HG02870 (cell line): ENCODE data around the gene QSOX1.

ENCODE experiments used
- ATAC-seq: cut with Tn5 transposase; IDR thresholded peaks from one replicate; pipeline ENCODE4 v1.9.1; 2021; ENCODE audit warnings: mild to moderate bottlenecking, moderate library complexity; ENCODE audit not compliant: unreplicated experiment

The QSOX1 gene

DNA sequence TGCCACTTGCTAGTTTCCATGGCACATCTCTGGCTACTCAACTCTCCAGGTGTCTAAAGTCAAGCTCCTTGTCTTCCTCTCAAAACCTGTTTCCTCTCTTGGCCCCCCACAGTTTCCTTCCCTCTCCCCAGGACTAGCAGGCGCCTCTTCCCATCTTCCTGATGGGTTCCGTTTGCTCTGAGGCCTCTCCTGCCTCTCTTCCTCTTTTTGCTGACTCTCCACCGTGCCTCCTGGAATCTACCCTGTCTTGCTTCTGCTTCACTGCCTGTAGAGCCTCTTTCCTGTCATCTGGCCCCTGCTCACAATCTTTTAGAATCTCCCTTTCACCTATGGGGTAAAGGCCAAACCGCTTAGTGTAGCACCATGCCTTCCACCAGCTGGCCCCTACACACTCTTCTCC is 53.6 kb downstream of the QSOX1 start:
- ATAC-seq = no peak

DNA sequence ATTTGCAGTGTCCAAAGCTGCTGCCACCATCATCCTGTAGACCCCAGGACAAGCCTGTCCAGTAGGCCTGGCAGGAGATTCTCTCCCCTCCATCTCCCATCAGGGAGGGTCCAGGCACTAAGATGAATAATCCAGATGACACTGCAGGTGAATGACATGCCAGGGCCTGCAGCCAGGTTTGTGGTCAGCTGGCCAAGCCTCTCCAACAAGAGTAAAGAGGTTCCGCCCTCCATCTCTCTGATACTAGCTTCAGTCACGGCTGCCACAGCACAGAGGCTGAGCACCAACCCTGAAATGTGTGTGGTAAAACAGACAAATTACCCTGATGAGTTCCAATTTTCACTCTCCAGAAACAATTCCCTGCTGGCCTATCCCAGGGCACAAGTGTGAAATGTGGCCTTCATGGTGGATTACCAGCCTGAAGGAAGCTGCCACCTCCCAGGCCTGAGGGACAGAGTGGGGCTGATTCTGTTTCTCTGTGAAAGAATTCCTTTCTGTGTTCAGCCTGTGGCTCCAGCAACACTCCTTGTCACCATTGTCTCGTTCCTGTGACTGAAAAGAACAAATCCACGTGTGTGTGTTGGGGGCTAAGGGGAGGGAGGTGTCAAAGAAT is 55.4 kb downstream of the QSOX1 start:
- no peak for ATAC-seq

DNA sequence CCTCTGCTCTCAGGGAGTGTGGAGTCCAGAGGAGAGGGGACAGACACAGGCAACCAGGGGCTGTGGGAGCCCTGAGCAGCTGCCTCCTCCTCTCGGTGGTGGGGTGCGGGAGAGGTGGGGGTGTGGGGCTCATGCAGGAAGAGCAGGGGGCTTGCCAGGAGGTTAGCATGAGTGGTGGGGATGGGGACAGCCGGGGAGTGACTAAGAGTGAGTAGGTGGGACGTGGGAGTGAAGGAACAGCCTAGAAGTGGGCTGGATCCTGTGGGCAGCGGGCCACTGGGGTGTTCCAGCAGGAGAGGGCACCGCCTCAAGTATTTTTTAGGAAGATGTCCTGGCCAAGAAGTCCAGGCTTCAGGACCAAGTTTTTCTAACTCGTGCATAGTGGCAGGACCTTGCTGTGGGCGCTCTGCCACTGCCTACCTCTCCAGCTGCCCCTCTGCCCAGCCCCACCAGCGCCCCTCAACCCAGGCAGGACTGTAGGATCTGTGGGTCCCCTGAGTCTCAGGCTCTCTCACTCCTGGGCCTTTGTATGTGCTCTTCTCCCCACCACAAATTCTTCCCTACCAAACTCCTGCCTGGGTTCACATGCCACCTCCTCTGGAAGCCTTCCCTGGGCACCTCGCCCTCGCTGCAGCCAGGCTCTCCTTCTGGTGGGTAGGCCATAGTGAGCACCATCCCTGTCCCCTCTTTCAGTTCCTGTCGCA is 56.6 kb downstream of the QSOX1 start:
- no peak for ATAC-seq

DNA sequence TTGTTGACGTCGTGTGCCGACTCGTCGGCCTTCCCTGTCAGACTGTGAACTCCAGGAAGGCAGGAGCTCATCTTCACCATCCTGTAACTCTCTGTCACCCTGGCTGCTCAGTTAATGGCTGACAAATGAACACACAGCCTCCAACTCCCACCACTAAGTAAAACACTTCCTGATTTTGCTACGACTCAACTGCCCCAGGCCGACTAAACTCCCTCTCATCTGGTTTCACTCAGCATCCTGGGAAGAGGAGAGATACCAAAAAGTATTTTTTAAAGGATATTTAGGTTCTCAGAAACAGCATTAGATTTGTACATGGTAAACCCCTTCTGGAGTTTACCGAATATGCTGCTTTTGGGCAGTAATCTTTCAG is 57.2 kb downstream of the QSOX1 start:
- ATAC-seq = no peak

DNA sequence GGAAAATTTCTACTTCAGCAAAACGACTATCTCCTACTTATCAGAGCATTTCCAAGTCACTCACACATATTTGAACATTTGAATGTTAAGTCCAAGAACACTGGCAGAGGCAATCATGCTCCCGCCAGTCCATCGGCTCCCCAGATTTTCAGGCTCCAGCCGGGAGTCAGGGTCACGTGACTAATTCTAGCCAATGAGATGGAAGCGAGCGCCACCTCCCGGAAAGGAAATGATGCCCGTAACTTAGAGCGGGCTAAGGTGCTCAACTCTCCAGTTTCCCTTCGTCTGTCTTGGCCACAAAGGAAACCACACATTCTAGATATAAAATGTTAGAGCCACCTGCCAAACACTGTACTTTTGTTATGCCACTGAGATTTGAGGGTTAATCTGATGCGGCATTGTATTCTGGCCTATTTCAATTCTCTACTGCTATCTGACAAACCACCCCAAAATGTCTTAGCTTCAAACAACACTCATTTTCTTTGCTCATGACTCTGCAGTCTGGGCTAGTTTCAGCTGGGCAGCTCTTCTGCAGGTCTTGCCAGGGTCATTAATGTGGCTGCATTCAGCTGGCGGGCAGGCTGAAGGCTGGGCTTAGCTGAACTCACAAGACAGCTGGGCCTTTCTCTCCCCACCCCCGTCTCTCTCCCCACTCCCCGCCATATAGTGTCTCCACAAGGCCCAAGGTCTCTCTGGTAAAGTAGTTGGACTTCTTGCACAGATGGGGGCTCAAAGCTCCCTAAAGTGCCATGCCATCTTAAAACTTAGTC is 58.9 kb downstream of the QSOX1 start:
- no peak for ATAC-seq

DNA sequence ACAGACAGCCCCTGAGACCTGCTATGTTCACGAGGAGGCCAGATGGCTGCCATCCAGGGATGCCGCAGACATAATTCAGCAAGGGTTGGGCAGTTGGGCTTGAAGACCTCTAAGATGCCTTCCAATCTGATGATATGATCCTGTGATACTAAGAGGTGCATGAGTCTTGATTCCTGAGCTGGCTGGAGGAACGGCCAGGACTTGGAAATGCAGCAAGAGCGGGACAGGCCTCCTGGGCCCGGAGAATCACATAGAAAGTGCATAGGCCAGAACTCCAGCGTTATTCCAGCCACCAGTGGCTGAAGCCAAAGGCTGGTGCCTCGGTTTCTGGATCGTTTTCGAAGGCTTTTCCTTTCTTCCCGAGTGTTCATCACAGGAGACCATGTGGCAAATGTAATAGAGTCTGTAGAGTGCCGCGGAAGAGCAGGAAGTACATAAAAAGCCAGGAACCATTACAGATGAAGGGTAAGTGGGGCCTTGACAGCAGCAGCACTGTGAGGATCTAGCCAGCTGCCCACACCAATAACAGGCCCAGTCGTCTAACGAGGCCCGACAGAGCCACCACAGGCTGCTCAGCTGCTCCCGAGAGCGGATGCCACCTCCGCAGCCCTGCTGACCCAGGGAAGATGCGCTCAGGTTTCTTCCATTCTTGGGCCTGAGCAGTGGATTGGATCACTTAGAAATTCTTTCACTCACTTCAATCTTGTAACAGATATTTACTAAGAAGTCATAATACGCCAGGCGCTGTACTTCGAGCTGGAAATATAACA is 61.4 kb downstream of the QSOX1 start:
- no peak for ATAC-seq

DNA sequence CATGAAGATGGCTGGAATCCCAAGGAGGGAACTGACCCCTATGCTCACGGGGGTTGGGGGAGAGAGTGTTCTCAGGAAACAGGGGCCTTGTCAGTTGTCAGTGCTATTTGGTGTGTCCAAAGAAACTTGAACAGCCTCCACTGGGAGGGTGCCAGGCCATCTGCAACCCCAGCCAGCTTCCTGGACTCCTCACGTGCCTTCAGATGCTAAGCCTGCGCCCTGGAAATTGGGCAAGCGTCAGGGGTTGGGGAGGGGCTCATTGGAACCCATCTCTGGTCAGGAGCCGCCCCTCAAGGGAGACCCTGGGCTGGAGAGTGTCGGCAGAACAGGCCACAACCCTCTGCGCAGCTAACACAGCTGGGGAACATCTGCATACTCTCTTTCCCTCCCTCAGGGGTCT is 62.3 kb downstream of the QSOX1 start:
- no peak for ATAC-seq

DNA sequence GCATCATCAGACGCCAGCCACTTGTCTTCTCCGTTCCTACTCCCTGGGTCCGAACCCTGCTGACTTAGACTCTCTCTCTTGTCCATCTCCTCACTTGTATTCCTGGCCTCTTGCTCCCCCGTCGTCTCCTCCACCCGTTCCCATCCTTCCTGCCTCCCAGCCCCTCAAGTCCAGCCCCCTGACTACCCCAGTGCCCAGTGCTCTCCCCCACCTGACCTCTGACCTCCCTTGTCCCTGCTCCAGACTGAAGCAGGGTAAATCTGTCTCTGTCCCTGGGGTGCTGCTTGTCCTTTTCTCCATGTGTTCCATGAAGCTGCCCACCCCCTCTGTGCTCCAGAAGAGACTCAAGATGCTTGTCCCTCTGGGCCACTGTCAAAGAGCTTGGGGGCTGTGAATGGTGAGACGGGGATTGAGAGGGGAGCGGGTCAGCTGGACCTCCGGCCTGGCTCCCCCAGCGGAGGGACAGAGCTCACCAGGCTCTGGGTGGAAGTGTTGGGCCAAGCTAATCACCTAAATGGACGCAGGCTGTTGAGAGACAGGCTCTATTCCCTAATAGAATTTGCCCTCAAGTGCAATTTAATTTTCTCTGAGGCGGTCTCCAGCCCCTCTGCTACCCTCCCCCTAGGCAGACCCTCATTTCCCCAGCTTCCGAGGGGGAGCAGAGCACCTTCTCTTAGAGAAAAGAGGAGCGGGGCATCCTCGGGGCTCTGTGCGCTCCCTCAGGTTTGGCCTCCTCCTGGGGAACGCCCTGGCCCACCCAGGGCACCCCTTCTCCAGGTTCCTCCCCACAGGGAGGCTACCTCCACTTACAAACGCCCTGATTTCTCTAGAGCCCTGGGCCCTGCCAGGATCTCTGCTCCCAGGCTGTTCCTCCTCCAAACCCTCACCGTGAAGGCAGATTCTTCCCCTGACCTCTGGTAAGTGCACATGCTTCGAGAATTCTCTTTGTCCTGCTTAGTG is 64.4 kb downstream of the QSOX1 start:
- no peak for ATAC-seq

DNA sequence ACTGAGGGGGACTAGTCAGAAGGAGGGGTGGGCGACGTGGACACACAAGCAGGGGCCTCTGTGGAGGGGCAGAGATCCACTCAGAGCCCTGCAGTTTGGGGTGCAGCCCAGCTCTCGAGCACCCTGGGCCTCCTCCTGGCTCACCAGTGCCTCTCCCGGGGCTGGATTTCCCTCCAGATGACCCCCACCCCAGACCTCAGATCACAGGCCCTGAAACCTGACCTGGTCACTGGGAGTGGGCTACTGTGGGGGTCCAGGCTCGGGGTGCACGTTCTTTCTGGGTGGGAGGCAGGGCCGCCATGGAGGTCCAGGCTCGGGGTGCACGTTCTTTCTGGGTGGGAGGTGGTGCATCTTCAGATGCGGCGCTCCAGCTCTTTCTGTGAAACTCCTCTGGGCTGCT is 65.1 kb downstream of the QSOX1 start:
- ATAC-seq = no peak

DNA sequence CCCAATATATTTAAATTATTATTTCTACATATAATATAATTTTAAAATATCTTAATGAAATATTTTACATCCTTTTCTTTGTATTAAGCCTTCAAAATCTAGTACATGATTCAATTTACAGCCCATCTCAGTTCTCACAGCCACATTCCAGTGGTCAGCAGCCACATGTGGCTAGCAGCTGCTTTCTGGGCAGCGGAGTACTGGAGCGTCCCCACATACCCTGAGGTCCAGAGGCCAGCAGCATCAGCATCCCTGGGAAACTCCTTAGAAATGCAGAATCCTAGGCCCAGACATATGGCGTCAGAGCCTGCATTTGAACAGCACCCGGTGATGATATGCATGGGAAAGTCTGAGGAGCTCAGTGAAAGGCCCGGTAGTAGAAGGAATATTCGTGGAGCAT is 66.8 kb downstream of the QSOX1 start:
- no peak for ATAC-seq

DNA sequence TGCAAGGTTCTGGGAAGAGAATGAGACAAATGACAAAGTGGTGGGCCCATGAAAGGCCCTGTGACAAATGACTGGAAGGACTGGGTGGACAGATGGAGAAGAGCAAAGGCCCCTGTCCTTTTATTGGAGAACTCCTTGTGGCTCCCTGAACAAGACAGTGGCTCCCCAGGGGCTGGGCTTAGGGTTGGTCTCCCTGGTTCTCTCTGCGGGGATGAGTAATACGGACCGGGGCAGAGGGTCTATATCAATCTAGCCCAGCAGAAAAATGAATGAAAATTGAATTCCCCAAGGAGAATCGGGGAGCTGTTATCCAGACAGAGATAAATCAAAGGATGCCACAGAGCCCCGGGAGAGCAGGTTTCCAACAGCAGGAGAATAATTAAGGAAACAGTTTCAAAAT is 70.2 kb downstream of the QSOX1 start:
- ATAC-seq = no peak

DNA sequence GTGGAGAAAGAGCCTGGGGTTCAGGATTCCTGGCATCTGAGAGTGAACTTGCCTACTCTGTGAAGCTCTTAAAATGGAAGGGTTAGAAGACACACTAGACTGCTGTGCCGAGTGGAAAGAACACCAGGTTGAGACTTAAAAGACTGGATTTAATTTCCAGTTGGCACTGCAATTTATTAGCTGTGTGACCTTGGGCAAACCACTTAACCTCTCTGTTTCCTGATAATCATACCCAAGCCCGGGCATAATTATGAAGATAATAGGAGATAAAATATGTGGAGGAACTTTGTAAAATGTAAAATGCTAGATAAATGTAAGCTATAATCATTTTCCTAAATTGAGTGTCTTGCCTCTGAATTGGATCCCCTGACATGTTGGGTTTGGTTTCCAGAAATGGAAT is 70.7 kb downstream of the QSOX1 start:
- no peak for ATAC-seq

DNA sequence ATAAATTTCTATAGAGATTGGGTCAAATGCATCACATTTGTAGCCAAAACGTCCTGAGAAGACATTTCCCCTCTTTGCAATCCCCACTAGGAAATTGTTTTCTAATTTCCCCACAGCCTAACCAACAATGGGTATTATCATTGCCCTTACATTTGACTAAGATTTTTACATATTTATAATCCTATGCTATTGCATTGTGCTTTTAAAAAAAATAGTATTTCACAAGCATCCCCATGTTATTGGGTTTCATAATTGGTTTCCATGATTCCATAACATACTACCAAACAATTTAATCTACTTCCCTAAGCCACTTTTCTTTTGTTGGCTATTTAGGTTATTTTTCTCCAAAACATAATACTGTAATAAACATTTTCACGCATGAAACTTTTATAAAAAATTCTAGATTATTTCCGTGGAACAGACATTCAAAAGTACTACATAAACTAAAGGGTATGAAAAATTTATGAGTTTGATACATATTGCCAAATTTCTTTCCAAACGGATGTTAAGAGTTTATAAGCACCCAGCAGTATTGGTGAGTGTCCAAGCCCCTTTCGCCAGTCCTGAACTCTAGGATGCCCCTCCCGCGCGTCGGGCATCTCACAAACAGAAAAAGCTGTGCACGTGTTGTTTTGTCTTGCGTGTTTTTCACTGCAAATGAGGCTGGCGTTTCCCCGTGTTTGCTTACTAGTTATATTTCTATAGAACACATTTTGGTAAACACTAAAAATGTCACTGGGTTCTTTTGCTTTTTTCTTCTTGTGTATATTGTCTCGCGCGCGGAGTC is 73.4 kb downstream of the QSOX1 start:
- ATAC-seq = no peak

DNA sequence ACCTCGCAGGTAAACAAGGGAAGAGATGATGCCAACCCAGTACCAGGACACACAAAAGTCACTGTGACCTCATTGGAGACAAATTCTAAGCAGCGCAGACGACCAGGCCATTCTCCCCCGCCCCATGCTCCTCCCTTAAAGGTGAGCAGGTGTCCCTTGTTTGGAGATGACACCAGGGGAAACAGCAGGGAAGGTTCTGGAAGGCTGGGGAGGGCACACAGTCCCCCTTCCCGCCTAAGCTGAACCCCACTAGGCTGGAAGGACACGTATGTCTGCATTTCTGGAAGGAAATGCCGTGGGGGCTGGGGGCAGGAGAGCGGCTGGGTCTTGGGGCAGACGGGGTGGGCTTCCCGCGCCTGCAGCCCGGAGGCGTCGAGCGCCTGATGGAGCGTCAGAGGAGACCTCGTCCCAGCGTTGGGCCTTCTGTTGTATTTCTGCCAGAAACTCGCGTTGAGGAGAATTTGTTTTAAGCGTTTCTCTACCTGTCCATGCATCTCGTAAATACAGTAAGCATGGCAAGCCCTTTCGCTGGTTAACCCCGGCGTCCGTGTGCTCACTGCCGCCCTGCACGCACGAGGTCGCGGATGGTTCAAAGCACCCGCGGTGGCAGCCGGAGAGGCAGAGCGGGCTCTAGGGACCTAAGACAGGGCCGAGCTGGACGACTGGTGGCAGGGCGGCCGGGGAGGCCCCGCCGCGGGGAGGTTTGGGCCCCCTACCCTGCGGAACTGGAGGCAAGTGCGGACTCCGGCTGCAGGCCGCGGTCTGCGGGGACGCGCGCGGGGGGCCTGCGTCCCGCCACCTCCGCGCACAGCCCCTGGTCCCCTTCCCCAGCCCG is 74.2 kb downstream of the QSOX1 start:
- ATAC-seq = no peak

DNA sequence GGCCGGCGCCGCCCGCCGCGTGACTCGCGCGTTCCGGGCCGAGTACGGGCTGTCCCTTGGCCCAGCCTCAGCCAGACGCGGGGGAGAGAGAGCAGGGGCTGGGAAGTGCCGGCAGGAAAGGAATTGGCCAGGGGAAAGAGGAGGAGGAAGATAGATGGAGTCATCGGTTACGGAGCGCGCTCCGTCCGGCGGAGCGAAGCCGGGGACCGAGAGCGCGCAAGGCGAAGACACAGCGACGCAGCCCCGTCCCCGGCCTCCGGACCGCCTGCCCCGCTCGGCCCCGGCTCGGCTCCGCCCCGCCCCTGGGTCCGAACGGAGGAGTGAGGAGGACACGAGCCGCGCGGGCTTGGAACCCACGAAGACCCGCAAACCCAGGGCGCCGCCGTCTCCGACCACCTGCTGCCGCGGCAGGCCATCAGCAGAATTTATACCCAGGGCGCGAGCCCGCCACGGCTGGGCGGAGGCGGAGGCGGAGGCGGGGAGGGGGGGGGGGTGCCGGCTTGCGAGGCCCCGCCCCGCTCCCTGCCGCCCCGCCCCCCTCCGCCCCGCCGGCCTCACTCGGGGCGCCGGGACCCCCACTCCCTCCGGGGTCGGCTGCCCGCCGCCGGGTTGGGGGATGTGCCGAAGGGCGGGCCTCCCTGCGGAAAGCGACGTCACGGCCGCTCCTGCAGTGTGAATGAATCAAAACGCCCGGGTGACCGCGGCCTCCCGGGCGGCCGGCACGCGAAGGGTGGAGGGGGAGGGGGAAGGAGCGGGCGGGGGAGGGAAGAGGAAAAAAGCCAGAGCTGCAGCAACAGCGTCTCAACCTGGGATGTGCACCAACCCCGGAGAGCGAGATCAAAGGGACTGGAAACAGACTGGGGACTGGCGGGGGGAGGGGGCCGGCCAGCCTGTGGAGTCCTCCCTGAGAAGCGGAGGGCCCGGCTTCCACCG is 75.1 kb downstream of the QSOX1 start, which contains the start of gene LHX4:
TSS of gene LHX4 (plus strand) at position 782 of the 933 bp plus-strand sequence. CDS start 266 bp downstream, outside the sequence.
- no peak for ATAC-seq

DNA sequence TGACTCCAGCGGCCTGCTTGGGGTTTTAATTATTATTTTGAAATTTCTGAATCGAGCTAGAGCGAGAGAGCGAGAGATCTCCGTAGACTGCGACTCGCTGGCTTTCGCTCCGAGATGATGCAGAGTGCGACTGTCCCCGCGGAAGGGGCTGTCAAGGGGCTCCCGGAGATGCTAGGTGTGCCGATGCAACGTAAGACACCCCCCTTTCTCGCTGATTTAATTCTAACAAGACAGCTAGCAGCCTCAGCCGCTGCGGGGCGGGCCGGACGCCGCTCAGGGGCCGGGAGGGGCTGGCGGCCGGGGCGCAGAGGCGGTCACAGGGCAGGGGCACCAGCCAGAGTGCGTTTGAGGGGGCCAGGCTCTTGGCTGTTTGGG is 75.7 kb downstream of the QSOX1 start:
- ATAC-seq = no peak

DNA sequence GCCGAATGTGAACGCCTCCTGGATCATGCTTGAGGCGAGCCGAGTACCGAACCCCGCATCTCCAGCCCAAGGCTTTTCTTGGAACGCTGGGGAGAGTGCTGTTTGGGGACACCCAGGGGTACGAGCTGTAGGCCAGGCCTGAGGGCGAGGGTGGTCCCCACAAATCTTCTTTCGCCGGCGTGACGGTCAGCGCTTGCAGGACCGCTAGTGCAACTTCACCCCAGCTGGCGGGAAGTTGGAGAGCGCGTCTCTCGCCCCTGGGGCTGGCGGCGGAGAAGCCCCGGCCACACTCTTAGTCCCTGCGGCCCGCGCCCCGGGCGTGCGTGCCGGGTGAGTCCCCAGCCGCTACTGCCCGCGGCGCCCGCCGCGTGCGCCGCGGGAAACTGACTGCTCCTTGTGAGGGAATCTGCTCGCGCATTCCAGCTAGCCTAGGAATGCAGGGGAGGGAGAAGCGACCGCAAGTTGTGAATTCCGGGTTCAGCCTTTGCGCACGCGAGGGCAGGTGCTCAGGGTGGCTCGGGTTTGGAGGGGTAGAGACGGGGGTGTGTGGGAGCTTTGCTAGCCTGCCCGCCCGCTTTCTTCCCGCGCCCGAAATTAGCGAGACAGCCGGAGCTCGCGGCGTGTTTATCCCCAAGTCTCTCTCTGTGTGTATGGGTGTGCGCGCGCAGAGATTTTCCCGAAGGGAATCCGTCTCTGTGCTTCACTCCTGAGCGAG is 76.3 kb downstream of the QSOX1 start:
- ATAC-seq = no peak
